Loucy (cell line): ENCODE measurements around the gene CCL28.

Experiments used
- H2AFZ ChIP-seq: fragments of 200-600 bp; sonication (generic); 2 replicates; pipeline ENCODE4 v1.6.0; 2016; ENCODE audit warnings: antibody characterized with exemption, mild to moderate bottlenecking, low read length, moderate library complexity
- H3F3A ChIP-seq: fragments of 200-600 bp; 2 replicates; pipeline ENCODE4 v1.6.0; 2016; ENCODE audit warnings: antibody characterized with exemption, low read depth, mild to moderate bottlenecking
- H3K27me3 ChIP-seq: fragments of 200-600 bp; sonication (generic); 2 replicates; pipeline ENCODE4 v1.6.1; 2014; ENCODE audit warnings: low read length, mild to moderate bottlenecking; ENCODE audit not compliant: insufficient read depth, poor library complexity, severe bottlenecking
- H3K36me3 ChIP-seq: fragments of 200-600 bp; sonication (generic); 2 replicates; pipeline ENCODE4 v1.6.1; 2016; ENCODE audit warnings: low read length; ENCODE audit not compliant: insufficient read depth
- H3K4me1 ChIP-seq: fragments of 200-600 bp; sonication (generic); 2 replicates; pipeline ENCODE4 v1.5.1; 2014; ENCODE audit warnings: low read length, mild to moderate bottlenecking; ENCODE audit not compliant: insufficient read depth, poor library complexity, severe bottlenecking
- H3K4me2 ChIP-seq: fragments of 200-600 bp; sonication (generic); 2 replicates; pipeline ENCODE4 v1.6.0; 2014; ENCODE audit warnings: antibody characterized with exemption, low read length, low read depth, mild to moderate bottlenecking; ENCODE audit not compliant: poor library complexity, severe bottlenecking
- H3K4me3 ChIP-seq: fragments of 200-600 bp; sonication (generic); 2 replicates; pipeline ENCODE4 v1.5.1; 2014; ENCODE audit warnings: low read length, mild to moderate bottlenecking, mixed read lengths; ENCODE audit not compliant: poor library complexity, severe bottlenecking
- H3K79me2 ChIP-seq: fragments of 200-600 bp; sonication (generic); 2 replicates; pipeline ENCODE4 v1.6.1; 2014; ENCODE audit warnings: low read length; ENCODE audit not compliant: insufficient read depth
- H3K9ac ChIP-seq: fragments of 200-600 bp; sonication (generic); 2 replicates; pipeline ENCODE4 v1.6.0; 2014; ENCODE audit warnings: mild to moderate bottlenecking, low read depth, low read length, moderate library complexity; ENCODE audit not compliant: poor library complexity, severe bottlenecking
- H3K9me2 ChIP-seq: fragments of 200-600 bp; sonication (generic); replicated peaks from 2 replicates; pipeline ENCODE4 v1.6.1; 2016; ENCODE audit warnings: low read depth, low read length, mixed read lengths
- H3K9me3 ChIP-seq: fragments of 200-600 bp; sonication (generic); 2 replicates; pipeline ENCODE4 v1.6.1; 2014; ENCODE audit warnings: mild to moderate bottlenecking, antibody characterized with exemption, low read length, low read depth; ENCODE audit not compliant: insufficient read depth
- H4K20me1 ChIP-seq: fragments of 200-600 bp; sonication (generic); 2 replicates; pipeline ENCODE4 v1.6.0; 2014; ENCODE audit warnings: antibody characterized with exemption, low read length, mild to moderate bottlenecking; ENCODE audit not compliant: insufficient read depth, poor library complexity, severe bottlenecking
- CTCF ChIP-seq: fragments of 200-600 bp; sonication (generic); conservative IDR thresholded peaks from 2 replicates; pipeline ENCODE4 v1.5.1; 2014; ENCODE audit warnings: mild to moderate bottlenecking, antibody characterized with exemption, low read length
- EZH2phosphoT487 ChIP-seq: fragments of 200-600 bp; IDR thresholded peaks from 2 replicates; pipeline ENCODE4 v1.6.1; 2018; ENCODE audit warnings: antibody characterized with exemption, mild to moderate bottlenecking, moderate library complexity, borderline replicate concordance

CCL28 gene

GRCh38 chr5:43437062-43437660, 25.0 kb upstream of the CCL28 start:
- H3K9ac ChIP-seq = no peak overlapping the region
- H3K4me3 ChIP-seq = no peak overlapping the region
- TF ChIP-seq EZH2phosphoT487 (no peak), CTCF (no peak)
- H3K79me2 ChIP-seq = no peaks in the 10 kb centered on the region
- H3K4me1 ChIP-seq = no peaks in the 10 kb centered on the region
- H3K27me3 ChIP-seq = no peaks in the 10 kb centered on the region
- no peaks in the 10 kb centered on the region for H3K36me3 ChIP-seq
- H2AFZ ChIP-seq = no peak overlapping the region
- H3K4me2 ChIP-seq = no peak overlapping the region
- H4K20me1 ChIP-seq = no peaks in the 10 kb centered on the region
- no peaks in the 10 kb centered on the region for H3F3A ChIP-seq
- no peaks in the 10 kb centered on the region for H3K9me3 ChIP-seq
- H3K9me2 ChIP-seq = no peaks in the 10 kb centered on the region

GRCh38 chr5:43433382-43433781, 21.2 kb upstream of the CCL28 start:
- Histone ChIP-seq H3K4me1 (no peaks in the 10 kb centered on the region), H3K79me2 (no peaks in the 10 kb centered on the region), H3F3A (no peaks in the 10 kb centered on the region), H3K4me3 (no peak overlapping the region), H3K4me2 (no peak overlapping the region), H3K9ac (no peak overlapping the region), H3K9me2 (no peaks in the 10 kb centered on the region), H3K9me3 (no peaks in the 10 kb centered on the region), H3K36me3 (no peaks in the 10 kb centered on the region), H2AFZ (no peak overlapping the region), H4K20me1 (no peaks in the 10 kb centered on the region), H3K27me3 (no peaks in the 10 kb centered on the region)
- TF ChIP-seq CTCF = no peak
- TF ChIP-seq EZH2phosphoT487 = no peak

DNA sequence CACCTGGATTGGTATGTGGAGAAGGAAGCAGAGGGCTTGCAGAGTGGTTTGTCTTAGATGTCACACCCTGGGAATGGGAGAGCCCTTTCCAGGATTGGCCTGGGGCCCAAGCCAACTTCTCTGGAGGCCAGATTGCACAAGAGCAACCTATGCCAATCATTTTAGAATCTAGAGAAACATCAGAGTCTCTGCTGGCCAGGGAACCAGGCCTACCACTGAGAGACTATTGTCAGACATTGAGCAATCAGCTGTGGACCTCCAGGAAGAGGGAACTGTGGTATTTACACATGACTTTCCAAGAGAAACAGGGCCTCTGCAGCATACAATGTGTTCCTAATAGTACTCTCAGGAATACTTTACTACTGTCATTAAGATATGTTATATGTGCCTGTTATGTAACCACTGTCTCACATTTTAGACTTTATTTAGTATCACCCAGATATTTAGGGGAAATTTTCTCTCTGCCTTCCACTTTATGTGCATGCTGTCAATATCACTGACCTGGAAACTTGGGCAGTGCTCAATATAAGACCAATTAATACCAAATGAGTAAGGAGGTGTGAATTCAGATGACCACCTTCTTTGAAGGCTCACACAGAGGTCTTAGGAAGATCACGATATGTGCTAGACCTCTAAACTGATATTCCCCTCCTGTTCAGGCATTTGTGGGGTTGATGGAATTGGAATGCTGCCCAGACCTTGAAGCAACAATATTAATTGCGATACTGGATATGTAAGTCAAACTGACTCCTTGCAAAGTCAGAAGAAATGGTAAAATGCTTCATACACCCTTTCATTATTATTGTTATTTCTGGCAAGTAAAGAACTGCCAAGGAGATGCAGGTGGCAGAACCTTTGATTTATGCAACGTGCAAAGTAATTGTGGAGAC, 20.5 kb upstream of the CCL28 start:
- Histone ChIP-seq H3K4me2 (no peak overlapping the region), H4K20me1 (no peaks in the 10 kb centered on the region), H3K9me3 (no peaks in the 10 kb centered on the region), H3K4me3 (no peak overlapping the region), H3K27me3 (no peaks in the 10 kb centered on the region), H3K4me1 (no peaks in the 10 kb centered on the region), H3K9me2 (no peaks in the 10 kb centered on the region), H3F3A (no peaks in the 10 kb centered on the region), H3K79me2 (no peaks in the 10 kb centered on the region), H2AFZ (no peak overlapping the region), H3K36me3 (no peaks in the 10 kb centered on the region), H3K9ac (no peak overlapping the region)
- TF ChIP-seq CTCF (no peak), EZH2phosphoT487 (no peak)
